AG08396 (cell line): Measurements from ENCODE around the gene TNFAIP8L3.

Experiments
- DNase-seq: peaks from one replicate; pipeline ENCODE4 v3.0.0; 2012; ENCODE audit warnings: low spot score, mixed read lengths

The TNFAIP8L3 gene

GRCh38 chr15:51114437-51115119, 19.9 kb upstream of the TNFAIP8L3 start:
- no peak for DNase-seq

- DNase-seq: no peak
Observed at GRCh38 chr15:51112078-51112477, 17.4 kb upstream of the TNFAIP8L3 start.

- DNase-seq: no peak
Observed at GRCh38 chr15:51111061-51111460, 16.4 kb upstream of the TNFAIP8L3 start.

GRCh38 chr15:51110171-51110570, 15.5 kb upstream of the TNFAIP8L3 start:
- DNase-seq: no peak

GRCh38 chr15:51108933-51109550, 14.3 kb upstream of the TNFAIP8L3 start:
- peak; percentile 61 for DNase-seq

- no peak for DNase-seq
Observed at GRCh38 chr15:51107612-51108011, 12.9 kb upstream of the TNFAIP8L3 start.

- no peak for DNase-seq
Observed at GRCh38 chr15:51106481-51106880, 11.8 kb upstream of the TNFAIP8L3 start.

- DNase-seq: no peak
Observed at GRCh38 chr15:51105430-51106016, 10.8 kb upstream of the TNFAIP8L3 start.

GRCh38 chr15:51104512-51104911, 9.8 kb upstream of the TNFAIP8L3 start:
- peak; percentile 58 for DNase-seq

- DNase-seq: peak; percentile 52
Observed at GRCh38 chr15:51103330-51103729, 8.6 kb upstream of the TNFAIP8L3 start.

- DNase-seq: no peak
Observed at GRCh38 chr15:51100785-51101489, 6.2 kb upstream of the TNFAIP8L3 start.

GRCh38 chr15:51099185-51099584, 4.5 kb upstream of the TNFAIP8L3 start:
- DNase-seq: no peak

GRCh38 chr15:51098331-51098619, 3.6 kb upstream of the TNFAIP8L3 start:
- DNase-seq: no peak

GRCh38 chr15:51097553-51098330, 3.0 kb upstream of the TNFAIP8L3 start:
- DNase-seq: peak; percentile 73

GRCh38 chr15:51096976-51097375, 2.3 kb upstream of the TNFAIP8L3 start:
- no peak for DNase-seq

- DNase-seq: no peak
Observed at GRCh38 chr15:51095681-51096331, 1.1 kb upstream of the TNFAIP8L3 start.

- peak; percentile 56 for DNase-seq
Observed at GRCh38 chr15:51093839-51094605, 684 bp downstream of the TNFAIP8L3 start.

GRCh38 chr15:51093488-51093838, 1.2 kb downstream of the TNFAIP8L3 start:
- DNase-seq: no peak

GRCh38 chr15:51092480-51093040, 2.1 kb downstream of the TNFAIP8L3 start:
- DNase-seq: no peak

GRCh38 chr15:51090753-51091152, 4.0 kb downstream of the TNFAIP8L3 start:
- DNase-seq: no peak
